ENCODE data around the gene SMC6.

DNA sequence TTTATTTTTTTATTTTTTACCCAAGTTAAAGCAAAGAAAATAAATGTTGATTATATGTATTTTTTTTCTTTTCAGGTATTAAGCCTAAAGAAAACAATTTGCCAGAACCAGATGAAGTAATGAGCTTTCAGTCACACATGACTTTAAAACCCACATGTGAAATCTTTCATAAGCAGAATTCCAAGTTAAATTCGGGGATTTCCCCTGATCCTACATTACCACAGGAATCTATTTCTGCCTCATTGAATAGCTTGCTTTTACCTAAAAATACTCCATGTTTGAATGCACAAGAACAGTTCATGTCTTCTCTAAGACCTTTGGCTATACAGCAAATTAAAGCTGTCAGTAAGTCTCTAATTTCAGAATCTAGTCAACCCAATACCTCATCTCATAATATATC is 26.9 kb upstream of the SMC6 start:
- no peak for TF ChIP-seq POLR2A (IDR thresholded peaks at IDR 0.05)
- TF ChIP-seq, protein P1, sequence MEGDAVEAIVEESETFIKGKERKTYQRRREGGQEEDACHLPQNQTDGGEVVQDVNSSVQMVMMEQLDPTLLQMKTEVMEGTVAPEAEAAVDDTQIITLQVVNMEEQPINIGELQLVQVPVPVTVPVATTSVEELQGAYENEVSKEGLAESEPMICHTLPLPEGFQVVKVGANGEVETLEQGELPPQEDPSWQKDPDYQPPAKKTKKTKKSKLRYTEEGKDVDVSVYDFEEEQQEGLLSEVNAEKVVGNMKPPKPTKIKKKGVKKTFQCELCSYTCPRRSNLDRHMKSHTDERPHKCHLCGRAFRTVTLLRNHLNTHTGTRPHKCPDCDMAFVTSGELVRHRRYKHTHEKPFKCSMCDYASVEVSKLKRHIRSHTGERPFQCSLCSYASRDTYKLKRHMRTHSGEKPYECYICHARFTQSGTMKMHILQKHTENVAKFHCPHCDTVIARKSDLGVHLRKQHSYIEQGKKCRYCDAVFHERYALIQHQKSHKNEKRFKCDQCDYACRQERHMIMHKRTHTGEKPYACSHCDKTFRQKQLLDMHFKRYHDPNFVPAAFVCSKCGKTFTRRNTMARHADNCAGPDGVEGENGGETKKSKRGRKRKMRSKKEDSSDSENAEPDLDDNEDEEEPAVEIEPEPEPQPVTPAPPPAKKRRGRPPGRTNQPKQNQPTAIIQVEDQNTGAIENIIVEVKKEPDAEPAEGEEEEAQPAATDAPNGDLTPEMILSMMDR (IDR thresholded peaks at IDR 0.05): no peak
